22Rv1 (cell line): ENCODE data around the gene SLC9A5.

ENCODE experiments used
- H3K27ac ChIP-seq: fragments of 450-650 bp; 2 replicates; pipeline ENCODE4 v1.5.1; 2017
- ZFX ChIP-seq: fragments of 450-650 bp; IDR thresholded peaks from 2 replicates; pipeline ENCODE4 v1.6.1; 2017; ENCODE audit warnings: antibody characterized with exemption, borderline replicate concordance
- TF ChIP-seq, protein P1 (sequence below): fragments of 450-650 bp; IDR thresholded peaks from 2 replicates; pipeline ENCODE4 v1.5.1; 2017; ENCODE audit warnings: mild to moderate bottlenecking

The SLC9A5 gene

DNA sequence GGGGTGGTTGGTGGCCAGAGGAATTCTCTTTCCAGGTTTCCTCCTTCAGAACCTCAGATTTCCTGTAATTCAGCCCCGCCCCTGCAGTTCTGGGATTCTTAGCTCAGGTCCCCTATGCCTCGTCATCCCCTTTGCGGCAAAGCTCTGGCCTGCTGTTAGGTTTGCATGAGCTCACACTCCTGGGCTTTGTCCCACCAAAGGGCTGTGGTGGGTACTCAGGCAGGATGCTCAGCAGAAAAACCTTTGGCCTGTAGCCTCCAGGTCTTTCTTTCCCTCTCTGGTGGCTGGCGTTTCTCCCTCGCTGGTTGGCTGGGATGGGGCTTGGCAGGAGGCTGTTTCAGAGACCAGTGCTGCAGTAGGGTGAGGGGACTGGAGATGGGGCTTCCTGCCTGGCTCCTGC is 21.0 kb downstream of the SLC9A5 start:
- no peak overlapping the region for H3K27ac ChIP-seq
- TF ChIP-seq, protein P1, sequence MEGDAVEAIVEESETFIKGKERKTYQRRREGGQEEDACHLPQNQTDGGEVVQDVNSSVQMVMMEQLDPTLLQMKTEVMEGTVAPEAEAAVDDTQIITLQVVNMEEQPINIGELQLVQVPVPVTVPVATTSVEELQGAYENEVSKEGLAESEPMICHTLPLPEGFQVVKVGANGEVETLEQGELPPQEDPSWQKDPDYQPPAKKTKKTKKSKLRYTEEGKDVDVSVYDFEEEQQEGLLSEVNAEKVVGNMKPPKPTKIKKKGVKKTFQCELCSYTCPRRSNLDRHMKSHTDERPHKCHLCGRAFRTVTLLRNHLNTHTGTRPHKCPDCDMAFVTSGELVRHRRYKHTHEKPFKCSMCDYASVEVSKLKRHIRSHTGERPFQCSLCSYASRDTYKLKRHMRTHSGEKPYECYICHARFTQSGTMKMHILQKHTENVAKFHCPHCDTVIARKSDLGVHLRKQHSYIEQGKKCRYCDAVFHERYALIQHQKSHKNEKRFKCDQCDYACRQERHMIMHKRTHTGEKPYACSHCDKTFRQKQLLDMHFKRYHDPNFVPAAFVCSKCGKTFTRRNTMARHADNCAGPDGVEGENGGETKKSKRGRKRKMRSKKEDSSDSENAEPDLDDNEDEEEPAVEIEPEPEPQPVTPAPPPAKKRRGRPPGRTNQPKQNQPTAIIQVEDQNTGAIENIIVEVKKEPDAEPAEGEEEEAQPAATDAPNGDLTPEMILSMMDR, result no peak
- TF ChIP-seq ZFX, result no peak

DNA sequence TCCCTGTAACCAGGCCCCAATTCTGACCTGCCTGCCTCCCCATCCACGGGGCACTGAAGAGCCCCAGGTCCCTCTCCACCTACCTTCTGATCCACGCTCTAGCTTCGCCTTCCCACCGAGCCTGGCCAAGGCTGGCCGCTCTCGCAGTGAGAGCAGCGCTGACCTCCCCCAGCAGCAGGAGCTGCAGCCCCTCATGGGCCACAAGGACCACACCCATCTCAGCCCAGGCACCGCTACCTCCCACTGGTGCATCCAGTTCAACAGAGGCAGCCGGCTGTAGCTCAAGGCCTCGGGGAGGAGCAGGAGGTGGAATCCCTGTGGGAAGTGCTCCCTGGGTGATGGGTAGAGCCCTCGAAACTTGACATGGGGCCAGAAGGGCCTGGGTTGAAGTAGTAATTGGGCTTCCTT is 22.2 kb downstream of the SLC9A5 start:
- H3K27ac ChIP-seq, result no peak overlapping the region
- no peak for TF ChIP-seq ZFX
- TF ChIP-seq, protein P1, result no peak

DNA sequence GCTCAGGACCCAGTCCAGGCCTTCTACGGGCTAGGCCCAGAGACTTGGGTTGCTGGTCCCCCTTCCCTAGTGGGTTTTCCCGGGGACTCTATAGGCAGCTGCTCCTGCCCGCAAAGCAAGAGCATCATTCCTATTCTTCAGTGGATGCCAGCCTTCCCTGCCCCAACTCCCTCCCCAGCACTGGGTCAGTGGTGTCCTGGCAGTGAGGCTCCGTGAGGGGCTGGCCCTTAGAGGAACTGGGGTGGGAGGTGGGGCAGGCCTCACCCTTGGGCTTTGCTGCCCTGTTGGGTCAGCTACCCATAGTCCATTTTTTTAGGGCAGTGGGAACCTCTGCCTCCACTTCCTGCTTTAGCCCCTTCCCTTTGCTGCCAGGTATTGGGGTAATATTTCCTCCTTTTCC is 22.7 kb downstream of the SLC9A5 start:
- no peak overlapping the region for H3K27ac ChIP-seq
- TF ChIP-seq, protein P1, result no peak
- no peak for TF ChIP-seq ZFX

DNA sequence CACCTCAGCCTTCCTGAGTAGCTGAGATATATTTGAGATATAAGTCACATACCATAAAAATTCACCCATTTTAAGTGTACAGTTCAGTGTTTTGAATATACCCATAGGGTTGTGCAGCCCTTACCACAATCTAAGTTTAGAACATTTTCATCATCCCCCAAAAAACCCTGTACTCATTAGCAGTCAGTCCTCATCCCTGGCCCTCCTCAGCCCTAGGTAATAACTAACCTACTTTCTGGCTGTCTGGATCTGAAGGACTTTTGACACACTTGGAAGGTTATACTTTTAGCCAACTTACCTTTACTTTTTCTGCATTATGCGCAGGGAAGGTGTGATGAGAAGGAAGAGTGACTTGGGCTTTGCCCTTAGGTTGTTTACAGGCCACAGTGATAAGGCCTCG is 26.5 kb downstream of the SLC9A5 start:
- no peak for TF ChIP-seq ZFX
- TF ChIP-seq, protein P1, result no peak
- H3K27ac ChIP-seq, result peak overlapping the region; percentile 7; the same call in 1 of the 2 replicates

DNA sequence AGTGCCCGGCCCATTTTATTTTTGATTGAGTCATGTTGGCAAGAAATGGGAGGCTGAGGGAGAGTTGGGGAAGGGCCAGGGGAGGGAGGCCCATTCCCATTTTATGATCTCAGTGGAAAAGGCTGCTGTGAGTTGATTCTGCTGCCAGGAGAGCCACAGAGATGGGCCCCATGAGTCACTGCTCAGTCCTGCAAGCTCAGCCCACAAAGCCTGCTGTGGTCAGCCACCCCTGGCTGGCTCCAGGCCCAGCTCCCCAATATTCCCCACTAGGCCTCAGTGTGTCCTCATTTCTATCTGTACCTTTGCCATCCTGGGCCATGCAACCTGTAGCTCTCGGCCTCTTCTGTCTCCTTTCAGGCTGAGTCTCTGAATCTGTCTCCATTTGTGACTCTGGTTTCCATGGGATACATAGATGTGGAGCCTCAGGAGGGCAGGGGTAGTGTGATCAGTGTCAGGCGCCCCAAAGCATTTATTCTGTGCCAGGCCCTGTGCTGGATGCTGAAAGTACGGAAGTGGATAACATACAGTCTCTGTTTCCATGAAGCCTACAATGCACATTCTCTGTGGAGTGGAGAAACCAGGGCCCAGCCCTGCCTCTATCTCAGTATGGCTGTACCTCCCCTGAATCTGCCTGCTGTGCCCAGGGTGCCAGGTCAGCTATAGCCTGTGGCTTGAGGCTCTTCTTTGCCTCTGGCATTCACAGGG is 28.7 kb downstream of the SLC9A5 start:
- H3K27ac ChIP-seq, result peak overlapping the region; percentile 78; the same call in 1 of the 2 replicates
- TF ChIP-seq, protein P1, result no peak
- TF ChIP-seq ZFX, result no peak

DNA sequence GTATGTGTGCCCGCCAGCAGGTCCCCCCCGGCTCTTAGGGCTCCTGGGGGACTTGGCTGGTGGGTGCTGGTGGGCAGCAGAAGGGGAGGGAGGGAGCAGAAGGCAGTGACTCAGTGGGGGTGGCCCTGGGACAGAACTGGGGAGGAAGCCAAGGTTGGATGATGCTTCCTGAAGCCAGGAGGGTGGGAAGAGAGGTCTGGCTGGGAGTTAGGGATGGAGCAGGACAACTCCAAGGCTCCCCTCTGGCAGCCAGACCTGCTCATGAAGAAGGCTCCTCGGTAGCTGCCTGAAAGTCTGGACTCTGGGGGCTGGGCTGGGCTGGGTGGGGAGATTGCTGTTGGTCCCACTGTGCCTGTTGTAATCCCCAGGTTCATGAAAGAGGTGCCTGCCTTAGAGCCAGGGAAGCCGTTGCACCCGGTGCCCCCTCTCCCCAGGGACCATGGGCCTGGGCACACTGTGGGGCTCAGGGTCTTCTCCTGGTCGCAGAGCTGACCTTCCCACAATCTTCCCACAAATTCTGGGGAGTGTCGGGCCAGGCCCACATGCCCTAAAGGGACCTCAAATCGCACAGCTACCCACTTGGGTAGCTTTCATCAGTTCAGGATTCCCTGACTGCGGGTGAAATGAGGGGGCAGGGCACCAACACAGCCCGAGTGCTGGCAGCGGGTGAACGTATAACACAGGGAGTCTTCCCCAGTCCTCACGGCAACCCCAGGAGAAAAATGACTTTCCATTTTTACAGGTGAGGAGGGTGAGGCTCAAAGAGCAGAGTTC is 29.4 kb downstream of the SLC9A5 start:
- H3K27ac ChIP-seq, result peak overlapping the region; percentile 78
- TF ChIP-seq, protein P1, result no peak

DNA sequence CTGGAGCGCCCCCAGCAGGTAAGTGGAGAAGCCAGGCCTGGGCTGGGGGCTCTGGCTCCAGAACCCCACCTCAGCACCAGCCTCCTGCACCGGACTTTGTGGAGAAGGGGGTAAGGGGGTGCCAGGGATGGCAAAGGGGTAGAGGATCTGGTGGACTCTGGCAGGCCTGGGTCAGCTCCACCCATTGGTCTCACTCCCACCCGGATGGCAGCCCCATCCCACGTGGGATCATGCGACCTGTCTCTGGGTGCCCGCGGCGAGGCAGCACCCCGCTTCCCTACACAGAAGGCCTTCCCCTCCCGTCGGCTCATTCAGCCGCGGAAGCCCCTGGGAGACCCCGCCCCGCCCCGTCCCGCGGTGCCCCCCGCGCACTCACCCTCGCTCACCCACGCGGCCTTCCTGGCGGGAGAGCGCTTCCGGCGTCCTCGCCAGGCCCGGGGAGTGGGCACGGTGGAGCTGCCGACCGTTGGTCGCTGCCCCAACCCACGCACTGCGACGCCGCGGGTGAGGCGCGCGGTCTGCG is 30.1 kb downstream of the SLC9A5 start:
- TF ChIP-seq, protein P1, result no peak
- peak overlapping the region; percentile 78 for H3K27ac ChIP-seq
